Stimulated activated CD8-positive, alpha-beta memory T cell treated with anti-CD3 and anti-CD28 coated beads, Interleukin-7, amount 100 ng/mL, for 48 hours (primary cell): Measurements from ENCODE around the gene DLGAP1.

Experiments used
- DNase-seq, 2 donors: peaks; one replicate each; pipeline ENCODE4 v3.0.0-alpha.2; 2020; ENCODE audit warnings: low read depth in 1 of 2; ENCODE audit errors: extremely low read depth in 1 of 2

The DLGAP1 gene

GRCh38 chr18:3747176-3747973 lies 707.7 kb downstream of the DLGAP1 start:
- DNase-seq = no peak

- DNase-seq = no peak
Observed at GRCh38 chr18:3742541-3742940, 712.6 kb downstream of the DLGAP1 start.

- no peak for DNase-seq
Observed at GRCh38 chr18:3741333-3741732, 713.8 kb downstream of the DLGAP1 start.

GRCh38 chr18:3728704-3729437 lies 726.2 kb downstream of the DLGAP1 start:
- no peak for DNase-seq

- no peak for DNase-seq
Observed at GRCh38 chr18:3727274-3727673, 727.8 kb downstream of the DLGAP1 start.

GRCh38 chr18:3726238-3726951 lies 728.7 kb downstream of the DLGAP1 start:
- DNase-seq = no peak

GRCh38 chr18:3725115-3725514 lies 730.0 kb downstream of the DLGAP1 start:
- no peak for DNase-seq

GRCh38 chr18:3723554-3723953 lies 731.6 kb downstream of the DLGAP1 start:
- DNase-seq = no peak

- no peak for DNase-seq
Observed at GRCh38 chr18:3722649-3723433, 732.3 kb downstream of the DLGAP1 start.

- no peak for DNase-seq
Observed at GRCh38 chr18:3721771-3722648, 733.1 kb downstream of the DLGAP1 start.

GRCh38 chr18:3720818-3721545 lies 734.1 kb downstream of the DLGAP1 start:
- no peak for DNase-seq

- DNase-seq = no peak
Observed at GRCh38 chr18:3720159-3720558, 734.9 kb downstream of the DLGAP1 start.

GRCh38 chr18:3717376-3718025 lies 737.6 kb downstream of the DLGAP1 start:
- no peak for DNase-seq

GRCh38 chr18:3716116-3716660 lies 738.9 kb downstream of the DLGAP1 start:
- DNase-seq = no peak

GRCh38 chr18:3715231-3716080 lies 739.7 kb downstream of the DLGAP1 start:
- DNase-seq = no peak

- no peak for DNase-seq
Observed at GRCh38 chr18:3713708-3714107, 741.4 kb downstream of the DLGAP1 start.

GRCh38 chr18:3713166-3713565 lies 741.9 kb downstream of the DLGAP1 start:
- no peak for DNase-seq

- DNase-seq = no peak
Observed at GRCh38 chr18:3712491-3712890, 742.6 kb downstream of the DLGAP1 start.
